HG02938 (cell line): ENCODE measurements around the gene RFX1.

Source experiments
- ATAC-seq: cut with Tn5 transposase; IDR thresholded peaks from one replicate; pipeline ENCODE4 v1.9.1; 2021; ENCODE audit warnings: mild to moderate bottlenecking, moderate library complexity; ENCODE audit not compliant: unreplicated experiment

Gene RFX1

DNA sequence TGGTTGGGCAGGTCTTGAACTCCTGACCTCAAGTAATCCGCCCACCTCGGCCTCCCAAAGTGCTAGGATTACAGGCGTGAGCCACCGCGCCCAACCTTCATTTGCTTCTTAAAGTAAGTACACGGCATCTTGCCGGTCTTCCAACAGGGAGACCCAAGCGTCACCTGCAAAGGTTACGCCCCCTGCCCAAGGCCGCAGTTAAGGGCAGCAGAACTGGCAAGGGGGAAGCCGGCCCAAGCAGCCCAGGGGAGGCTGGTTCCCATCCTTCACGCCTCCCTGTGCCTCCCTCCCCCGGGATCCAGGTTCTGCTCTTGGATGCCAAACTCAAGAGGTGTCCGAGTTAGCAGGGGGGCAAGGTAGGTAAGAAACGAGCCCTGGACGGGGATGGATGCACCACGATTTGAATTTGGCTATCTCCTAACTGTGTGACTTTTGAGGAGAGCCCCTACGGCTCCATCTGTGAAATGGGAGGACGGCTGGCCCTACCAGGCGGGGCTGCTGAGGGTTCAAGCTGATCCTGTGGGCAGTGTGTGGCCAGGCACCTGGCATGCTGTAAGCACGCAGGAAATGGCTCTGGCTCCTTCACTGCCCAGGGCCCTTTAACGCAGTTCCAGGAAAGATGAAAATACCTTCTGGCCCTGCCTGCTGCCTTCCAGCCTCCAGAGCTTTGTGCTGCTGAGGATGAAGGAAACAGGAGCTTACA is 9.0 kb downstream of the RFX1 start:
- ATAC-seq = no peak

DNA sequence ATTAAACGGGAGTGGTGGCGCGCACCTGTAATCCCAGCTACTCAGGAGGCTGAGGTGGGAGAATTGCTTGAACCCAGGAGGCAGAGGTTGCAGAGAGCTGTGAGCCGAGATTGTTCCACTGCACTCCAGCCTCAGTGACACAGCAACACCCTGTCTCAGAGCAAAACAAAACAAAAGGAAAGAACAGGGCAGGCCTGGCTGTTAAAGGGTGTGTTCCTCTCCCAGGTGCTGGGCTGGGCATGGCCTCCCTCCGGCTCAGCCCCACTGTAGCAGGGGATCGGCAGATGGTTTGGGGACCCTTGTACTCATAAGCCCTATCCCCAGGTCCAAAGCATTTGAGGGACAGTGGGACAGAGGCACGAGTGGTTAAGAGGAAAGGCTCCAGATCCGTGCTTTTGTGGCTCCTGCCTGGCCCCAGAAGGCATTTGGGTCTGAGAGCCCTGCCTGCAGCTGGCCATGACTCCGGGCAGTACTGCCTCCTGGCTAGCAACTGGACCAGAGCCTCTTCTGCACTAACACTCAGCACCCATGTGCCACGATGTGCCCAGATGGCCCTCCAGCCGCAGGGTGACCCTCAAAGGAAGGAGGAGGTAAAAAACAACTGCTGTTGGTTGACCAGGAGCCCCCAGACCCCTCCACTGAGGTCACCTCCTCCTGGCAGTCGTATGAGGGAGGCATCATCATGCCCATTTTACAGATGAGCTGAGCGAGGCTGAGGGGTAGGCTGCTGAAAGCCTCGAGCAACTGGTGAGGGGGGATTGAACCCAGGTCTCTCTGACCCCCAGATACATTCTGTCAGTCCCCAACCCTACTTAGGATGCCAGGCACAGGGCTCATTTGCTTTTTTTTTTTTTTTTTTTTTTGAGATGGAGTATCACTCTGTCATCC is 10.0 kb downstream of the RFX1 start:
- ATAC-seq = no peak

DNA sequence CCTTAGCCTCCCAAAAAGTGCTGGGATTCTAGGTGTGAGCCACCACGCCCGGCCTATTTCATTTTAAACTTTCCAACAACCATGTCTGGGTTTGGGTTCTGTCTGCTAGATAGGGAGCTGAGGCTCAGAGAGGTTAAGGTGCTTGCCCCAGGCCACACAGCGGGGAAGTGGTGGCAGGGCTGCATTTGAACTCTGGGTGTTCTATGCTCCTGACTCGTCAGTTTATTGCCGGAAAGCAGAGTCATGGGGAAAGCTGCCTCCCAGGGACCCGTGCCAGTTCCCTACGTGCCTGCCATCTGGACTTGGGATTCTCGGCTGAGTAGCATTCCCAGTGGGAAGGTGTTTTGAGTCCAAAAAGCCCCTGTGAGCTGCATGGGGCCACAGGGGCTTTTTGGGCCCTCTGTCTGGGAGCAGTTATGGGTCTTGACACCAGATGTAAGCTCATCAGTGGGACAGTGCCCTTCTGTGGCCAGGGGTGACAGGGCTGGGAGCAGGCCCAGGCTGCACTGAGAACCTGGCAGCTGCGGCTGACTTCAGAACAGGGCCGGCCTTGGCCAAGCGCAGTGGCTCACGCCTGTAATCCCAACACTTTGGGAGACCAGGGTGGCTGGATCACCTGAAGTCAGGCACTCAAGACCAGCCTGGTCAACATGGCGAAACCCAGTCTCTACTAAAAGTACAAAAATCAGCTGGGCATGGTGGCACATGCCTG is 10.9 kb downstream of the RFX1 start:
- ATAC-seq = no peak

DNA sequence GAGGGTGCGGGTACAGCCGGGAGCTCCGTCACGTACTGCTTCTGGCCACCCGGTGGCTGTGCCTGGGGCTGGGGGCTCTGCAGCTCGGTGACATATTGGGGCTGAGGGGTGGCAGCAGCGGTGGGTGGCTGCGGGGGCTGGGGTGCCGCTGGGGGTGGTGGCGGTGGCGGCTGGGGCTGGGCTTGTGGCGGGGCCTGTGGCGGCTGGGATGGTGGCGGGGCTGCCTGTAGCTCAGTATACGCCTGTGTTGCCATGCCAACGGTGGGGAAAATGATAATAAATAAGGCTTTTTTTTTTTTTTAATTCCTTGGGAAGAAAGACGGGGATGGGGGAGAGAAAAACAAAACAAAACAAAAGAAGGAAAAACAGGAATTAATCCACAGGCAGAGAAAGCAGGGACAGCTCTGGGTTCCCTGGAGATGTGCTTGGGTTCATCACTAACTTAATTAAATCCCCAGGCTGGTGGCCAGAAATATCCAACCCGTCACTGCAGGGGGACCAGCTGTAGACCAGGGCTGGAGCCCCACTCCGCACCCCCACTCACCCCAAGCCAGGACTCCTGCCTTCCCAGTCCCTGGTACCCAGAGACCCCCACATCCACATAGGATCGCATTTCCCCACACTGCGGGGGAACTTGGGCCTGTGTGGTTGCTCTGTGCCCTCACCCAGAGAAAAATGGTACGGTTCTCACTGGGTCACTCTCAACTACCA is 12.4 kb downstream of the RFX1 start:
- no peak for ATAC-seq

GRCh38 chr19:13992025-13992424 is 14.1 kb downstream of the RFX1 start:
- ATAC-seq = no peak

- no peak for ATAC-seq
These were observed 16.0 kb downstream of the RFX1 start for GRCh38 chr19:13990085-13990484.

- no peak for ATAC-seq
These were observed 16.6 kb downstream of the RFX1 start for GRCh38 chr19:13989487-13989886.

DNA sequence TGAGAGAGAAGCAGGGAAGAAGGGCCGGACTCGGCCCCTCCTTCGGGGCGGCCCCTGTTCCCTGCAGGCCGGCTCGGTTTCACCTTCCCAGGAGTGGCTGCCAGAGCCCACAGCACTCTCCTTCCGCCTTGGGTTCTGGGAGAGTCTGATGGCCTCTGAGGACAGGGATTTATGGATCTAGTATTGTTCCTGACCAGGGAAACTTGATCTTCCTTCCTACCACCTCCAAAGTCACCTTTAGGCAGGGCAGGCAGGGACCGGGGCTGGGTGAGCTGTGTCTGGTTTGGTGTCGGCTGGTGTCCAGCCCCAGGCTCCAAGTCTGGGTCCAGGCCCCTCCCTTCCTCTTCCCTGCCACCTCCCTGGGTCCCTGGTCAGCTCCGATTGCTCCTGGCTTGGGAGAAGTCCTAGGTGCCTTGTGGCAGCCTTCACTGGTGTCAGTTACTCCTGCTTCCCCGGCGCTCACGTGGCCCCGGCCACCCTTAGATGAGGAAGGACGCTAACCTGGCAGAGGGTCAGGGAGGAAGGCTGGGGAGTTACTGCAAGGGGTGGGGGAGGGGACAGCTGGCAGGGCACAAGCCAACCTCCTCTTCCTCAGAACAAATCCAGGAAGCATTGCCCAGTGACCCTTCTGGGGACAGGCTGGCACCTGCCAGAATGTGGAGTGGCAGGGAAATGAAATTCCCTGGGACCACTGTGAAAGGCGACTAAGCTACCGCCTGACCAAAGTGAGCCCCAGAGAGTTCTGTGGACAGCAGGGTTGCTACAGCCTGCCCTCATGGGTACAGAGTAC is 18.8 kb downstream of the RFX1 start:
- ATAC-seq = no peak

DNA sequence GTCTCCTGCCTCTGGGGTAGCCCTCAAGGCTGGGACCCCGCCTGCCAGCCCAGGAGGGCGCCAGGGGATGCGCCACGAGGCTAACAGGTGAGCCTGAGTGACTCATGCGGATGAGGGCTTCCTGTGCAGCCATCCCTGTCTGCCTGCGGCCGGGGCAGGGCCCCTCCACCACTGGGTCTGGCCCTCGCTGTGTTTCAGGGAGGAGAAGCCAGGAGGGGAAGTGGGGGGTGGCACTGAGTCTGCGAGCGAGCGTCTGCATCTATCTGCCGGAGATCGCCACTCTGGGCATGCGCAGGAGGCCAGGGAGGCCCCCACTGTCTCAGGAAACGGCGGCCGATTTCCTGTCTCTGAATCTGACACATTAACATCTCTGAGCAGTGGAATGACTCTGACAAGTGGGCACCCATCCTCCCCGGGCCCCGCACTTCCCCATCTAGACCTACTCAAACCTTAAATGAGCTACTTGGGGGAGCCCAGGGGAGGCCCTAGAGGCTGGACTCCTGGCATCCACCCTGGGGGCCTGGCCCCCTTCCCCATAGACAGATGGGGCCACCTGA is 19.7 kb downstream of the RFX1 start:
- ATAC-seq = peak; percentile 69

- ATAC-seq = peak; percentile 13
These were observed 20.3 kb downstream of the RFX1 start for GRCh38 chr19:13985771-13986347.

- ATAC-seq = no peak
These were observed 21.0 kb downstream of the RFX1 start for GRCh38 chr19:13984875-13985741.

GRCh38 chr19:13984186-13984585 is 21.9 kb downstream of the RFX1 start:
- ATAC-seq = no peak

DNA sequence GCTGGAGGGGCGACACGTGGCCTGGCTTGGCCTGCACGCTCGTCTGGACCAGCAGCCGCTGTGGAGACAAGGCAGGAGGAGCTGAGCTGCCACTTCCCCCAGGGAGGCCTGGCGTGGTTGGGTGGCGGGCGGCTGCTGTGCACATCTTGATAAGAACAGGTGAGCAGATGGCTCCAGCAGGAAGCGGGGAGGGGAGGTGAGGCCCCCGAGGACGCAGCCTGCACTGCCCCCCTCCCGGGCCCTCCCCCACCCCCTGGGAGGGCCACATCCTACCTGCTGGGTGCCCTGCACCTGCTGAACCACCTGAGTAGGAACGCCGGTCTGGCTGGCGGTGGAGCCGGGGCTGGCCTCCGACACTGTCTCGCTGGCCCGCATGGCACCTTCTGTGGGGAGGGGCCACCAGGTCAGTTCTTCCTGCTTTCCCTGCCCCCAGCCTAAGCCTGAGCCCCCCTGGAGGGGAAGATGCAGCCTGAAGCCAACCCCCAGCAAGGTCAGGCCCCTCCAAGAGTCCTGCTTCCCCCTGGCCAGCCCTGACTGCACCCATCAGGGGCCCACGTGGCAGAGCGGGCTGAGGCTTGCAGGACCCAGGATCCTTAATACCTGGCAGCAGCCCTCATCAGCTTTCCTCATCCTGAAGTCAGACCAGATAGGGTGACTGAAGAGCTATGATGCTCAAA is 22.8 kb downstream of the RFX1 start:
- ATAC-seq = no peak

GRCh38 chr19:13982773-13983172 is 23.3 kb downstream of the RFX1 start:
- ATAC-seq = no peak

GRCh38 chr19:13981988-13982501 is 24.1 kb downstream of the RFX1 start:
- no peak for ATAC-seq

DNA sequence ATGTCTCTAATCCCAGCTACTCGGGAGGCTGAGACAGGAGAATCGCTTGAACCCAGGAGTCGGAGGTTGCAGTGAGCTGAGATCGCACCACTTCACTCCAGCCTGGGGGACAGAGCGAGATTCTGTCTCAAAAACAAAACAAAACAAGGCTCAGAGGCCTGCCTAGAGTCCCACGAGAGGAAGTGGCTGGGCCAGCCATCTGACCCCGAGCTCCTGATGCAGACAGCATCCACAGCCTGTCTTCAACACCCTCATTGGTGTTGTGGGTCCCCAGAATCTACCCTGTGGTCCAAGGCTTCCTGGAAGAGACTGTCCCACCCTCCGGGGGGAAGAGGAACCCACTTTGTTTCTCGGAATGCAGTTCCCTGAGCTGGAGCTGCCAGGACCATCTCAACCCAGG is 24.7 kb downstream of the RFX1 start:
- ATAC-seq = no peak

DNA sequence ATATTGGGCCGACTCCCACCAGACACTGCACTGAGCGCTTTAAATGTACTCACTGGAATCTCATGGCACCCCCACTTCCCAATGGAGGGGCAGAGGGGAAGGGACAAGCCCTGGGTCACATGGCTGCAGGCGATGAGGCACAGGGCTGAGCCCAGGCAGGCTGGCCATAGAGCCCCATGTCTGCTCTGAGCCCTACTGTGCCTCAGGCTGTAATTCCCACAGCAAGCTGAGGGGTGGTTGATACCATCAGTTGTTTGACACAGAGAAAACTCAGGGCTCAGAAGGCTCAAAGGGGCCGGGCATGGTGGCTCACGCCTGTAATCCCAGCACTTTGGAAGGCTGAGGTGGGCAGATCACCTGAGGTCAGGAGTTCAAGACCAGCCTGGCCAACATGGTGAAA is 25.1 kb downstream of the RFX1 start:
- ATAC-seq = no peak

GRCh38 chr19:13980340-13980739 is 25.8 kb downstream of the RFX1 start:
- ATAC-seq = no peak
